HuH-7 (cell line): Measurements from ENCODE around the gene ARL15.
"Not testable (repeated sequence)": the region's sequence is repeated elsewhere in the genome, so short reads cannot be mapped to it uniquely, and the experiment has no call there.

ENCODE experiments used
- DNase-seq: peaks from one replicate; pipeline ENCODE4 v3.0.0; 2011; ENCODE audit warnings: low spot score

The ARL15 gene

GRCh38 chr5:53983568-53984460 lies 326.6 kb downstream of the ARL15 start:
- DNase-seq: no peak

GRCh38 chr5:53982319-53982718 lies 328.1 kb downstream of the ARL15 start:
- not testable (repeated sequence) for DNase-seq

GRCh38 chr5:53980061-53980460 lies 330.3 kb downstream of the ARL15 start:
- DNase-seq: no peak

- DNase-seq: no peak
These were observed 336.4 kb downstream of the ARL15 start for GRCh38 chr5:53974021-53974420.

- DNase-seq: no peak
These were observed 338.1 kb downstream of the ARL15 start for GRCh38 chr5:53972314-53972713.

GRCh38 chr5:53971551-53971950 lies 338.8 kb downstream of the ARL15 start:
- DNase-seq: no peak

GRCh38 chr5:53971131-53971530 lies 339.2 kb downstream of the ARL15 start:
- no peak for DNase-seq

- no peak for DNase-seq
These were observed 339.9 kb downstream of the ARL15 start for GRCh38 chr5:53970475-53970874.

- no peak for DNase-seq
These were observed 341.1 kb downstream of the ARL15 start for GRCh38 chr5:53969176-53969730.

GRCh38 chr5:53965459-53965858 lies 344.9 kb downstream of the ARL15 start:
- no peak for DNase-seq

GRCh38 chr5:53963958-53964357 lies 346.4 kb downstream of the ARL15 start:
- DNase-seq: no peak

GRCh38 chr5:53962306-53962705 lies 348.1 kb downstream of the ARL15 start:
- DNase-seq: no peak

- no peak for DNase-seq
These were observed 353.7 kb downstream of the ARL15 start for GRCh38 chr5:53956632-53957031.

- no peak for DNase-seq
These were observed 354.2 kb downstream of the ARL15 start for GRCh38 chr5:53956196-53956595.

- no peak for DNase-seq
These were observed 359.8 kb downstream of the ARL15 start for GRCh38 chr5:53950621-53951020.

- no peak for DNase-seq
These were observed 361.8 kb downstream of the ARL15 start for GRCh38 chr5:53948598-53948997.

- DNase-seq: no peak
These were observed 363.8 kb downstream of the ARL15 start for GRCh38 chr5:53946405-53947100.

GRCh38 chr5:53944981-53945380 lies 365.4 kb downstream of the ARL15 start:
- no peak for DNase-seq

- DNase-seq: no peak
These were observed 366.4 kb downstream of the ARL15 start for GRCh38 chr5:53943938-53944337.

GRCh38 chr5:53942724-53943123 lies 367.6 kb downstream of the ARL15 start:
- no peak for DNase-seq

GRCh38 chr5:53940921-53941320 lies 369.5 kb downstream of the ARL15 start:
- no peak for DNase-seq

- no peak for DNase-seq
These were observed 372.9 kb downstream of the ARL15 start for GRCh38 chr5:53937467-53937866.
